Measurements from ENCODE around the gene SLMAP.

The SLMAP gene

GRCh38 chr3:57960174-57960505 lies 204.0 kb downstream of the SLMAP start:
- ATAC-seq (ENCODE audit: insufficient read depth, low read depth), result no peak

GRCh38 chr3:57961177-57961827 lies 205.2 kb downstream of the SLMAP start:
- Histone ChIP-seq H3K9me3 (ENCODE audit: insufficient read depth, low read length, severe bottlenecking) (no peaks in the 10 kb centered on the region), H3K27ac (ENCODE audit: low read length) (no peak overlapping the region), H3K36me3 (ENCODE audit: insufficient read depth, low read length) (no peaks in the 10 kb centered on the region), H3K4me1 (ENCODE audit: insufficient read depth, low read length) (no peaks in the 10 kb centered on the region), H3K4me3 (ENCODE audit: low read depth in 1 of 2, low read length in 2 of 2) (no peak overlapping the region), H4K20me1 (ENCODE audit: insufficient read depth, low read length) (no peaks in the 10 kb centered on the region), H3K4me2 (ENCODE audit: insufficient read depth, low read length) (no peak overlapping the region), H3K27me3 (ENCODE audit: insufficient read depth, low read length, poor library complexity) (no peaks in the 10 kb centered on the region), H3K9ac (ENCODE audit: low read depth, low read length) (no peak overlapping the region), H2AFZ (ENCODE audit: low read depth, low read length) (no peak overlapping the region), H3K79me2 (ENCODE audit: insufficient read depth, low read length) (no peaks in the 10 kb centered on the region)
- no peak for TF ChIP-seq CTCF (IDR thresholded peaks at IDR 0.05; ENCODE audit: borderline replicate concordance, extremely low read depth, low read length, poor library complexity, severe bottlenecking)
- no peak for TF ChIP-seq EZH2 (IDR thresholded peaks at IDR 0.05; ENCODE audit: borderline replicate concordance, low read depth, low read length, severe bottlenecking)
- DNase-seq, result no peak
- ATAC-seq (ENCODE audit: insufficient read depth, low read depth), result no peak

More at GRCh38 chr3:57960174-57960505, 204.0 kb downstream of the SLMAP start:
- no peak overlapping the region for H3K9ac ChIP-seq (ENCODE audit: low read depth, low read length)
- no peak for DNase-seq
- no peak for TF ChIP-seq EZH2 (IDR thresholded peaks at IDR 0.05; ENCODE audit: borderline replicate concordance, low read depth, low read length, severe bottlenecking)
- no peak for TF ChIP-seq CTCF (IDR thresholded peaks at IDR 0.05; ENCODE audit: borderline replicate concordance, extremely low read depth, low read length, poor library complexity, severe bottlenecking)
- H2AFZ ChIP-seq (ENCODE audit: low read depth, low read length), result no peak overlapping the region
- H3K36me3 ChIP-seq (ENCODE audit: insufficient read depth, low read length), result no peaks in the 10 kb centered on the region
- H3K4me1 ChIP-seq (ENCODE audit: insufficient read depth, low read length), result no peaks in the 10 kb centered on the region
- H3K27me3 ChIP-seq (ENCODE audit: insufficient read depth, low read length, poor library complexity), result no peaks in the 10 kb centered on the region
- no peaks in the 10 kb centered on the region for H3K9me3 ChIP-seq (ENCODE audit: insufficient read depth, low read length, severe bottlenecking)
- no peak overlapping the region for H3K4me2 ChIP-seq (ENCODE audit: insufficient read depth, low read length)
- H3K27ac ChIP-seq (ENCODE audit: low read length), result no peak overlapping the region
- H3K4me3 ChIP-seq (ENCODE audit: low read depth in 1 of 2, low read length in 2 of 2), result no peak overlapping the region
- H4K20me1 ChIP-seq (ENCODE audit: insufficient read depth, low read length), result no peaks in the 10 kb centered on the region
- no peaks in the 10 kb centered on the region for H3K79me2 ChIP-seq (ENCODE audit: insufficient read depth, low read length)

GRCh38 chr3:57961828-57962447 lies 205.8 kb downstream of the SLMAP start:
- TF ChIP-seq EZH2 (IDR thresholded peaks at IDR 0.05; ENCODE audit: borderline replicate concordance, low read depth, low read length, severe bottlenecking) (no peak), CTCF (IDR thresholded peaks at IDR 0.05; ENCODE audit: borderline replicate concordance, extremely low read depth, low read length, poor library complexity, severe bottlenecking) (peak; percentile 57)
- no peaks in the 10 kb centered on the region for H3K9me3 ChIP-seq (ENCODE audit: insufficient read depth, low read length, severe bottlenecking)
- H3K4me2 ChIP-seq (ENCODE audit: insufficient read depth, low read length), result no peak overlapping the region
- H2AFZ ChIP-seq (ENCODE audit: low read depth, low read length), result no peak overlapping the region
- H3K36me3 ChIP-seq (ENCODE audit: insufficient read depth, low read length), result no peaks in the 10 kb centered on the region
- DNase-seq (peak; percentile 39), ATAC-seq (ENCODE audit: insufficient read depth, low read depth) (peak; percentile 75)
- no peaks in the 10 kb centered on the region for H3K79me2 ChIP-seq (ENCODE audit: insufficient read depth, low read length)
- no peak overlapping the region for H3K9ac ChIP-seq (ENCODE audit: low read depth, low read length)
- no peaks in the 10 kb centered on the region for H3K4me1 ChIP-seq (ENCODE audit: insufficient read depth, low read length)
- H3K27me3 ChIP-seq (ENCODE audit: insufficient read depth, low read length, poor library complexity), result no peaks in the 10 kb centered on the region
- no peak overlapping the region for H3K27ac ChIP-seq (ENCODE audit: low read length)
- H3K4me3 ChIP-seq (ENCODE audit: low read depth in 1 of 2, low read length in 2 of 2), result no peak overlapping the region
- H4K20me1 ChIP-seq (ENCODE audit: insufficient read depth, low read length), result no peaks in the 10 kb centered on the region
